Right forelimb (tissue), 1 donor: ENCODE results near the gene TOPBP1.
"Not testable (repeated sequence)": the region's sequence is repeated elsewhere in the genome, so short reads cannot be mapped to it uniquely, and the experiment has no call there.

Experiments
- DNase-seq: peaks from one replicate; pipeline ENCODE4 v3.0.0-alpha.2; 2018

TOPBP1 gene

DNA sequence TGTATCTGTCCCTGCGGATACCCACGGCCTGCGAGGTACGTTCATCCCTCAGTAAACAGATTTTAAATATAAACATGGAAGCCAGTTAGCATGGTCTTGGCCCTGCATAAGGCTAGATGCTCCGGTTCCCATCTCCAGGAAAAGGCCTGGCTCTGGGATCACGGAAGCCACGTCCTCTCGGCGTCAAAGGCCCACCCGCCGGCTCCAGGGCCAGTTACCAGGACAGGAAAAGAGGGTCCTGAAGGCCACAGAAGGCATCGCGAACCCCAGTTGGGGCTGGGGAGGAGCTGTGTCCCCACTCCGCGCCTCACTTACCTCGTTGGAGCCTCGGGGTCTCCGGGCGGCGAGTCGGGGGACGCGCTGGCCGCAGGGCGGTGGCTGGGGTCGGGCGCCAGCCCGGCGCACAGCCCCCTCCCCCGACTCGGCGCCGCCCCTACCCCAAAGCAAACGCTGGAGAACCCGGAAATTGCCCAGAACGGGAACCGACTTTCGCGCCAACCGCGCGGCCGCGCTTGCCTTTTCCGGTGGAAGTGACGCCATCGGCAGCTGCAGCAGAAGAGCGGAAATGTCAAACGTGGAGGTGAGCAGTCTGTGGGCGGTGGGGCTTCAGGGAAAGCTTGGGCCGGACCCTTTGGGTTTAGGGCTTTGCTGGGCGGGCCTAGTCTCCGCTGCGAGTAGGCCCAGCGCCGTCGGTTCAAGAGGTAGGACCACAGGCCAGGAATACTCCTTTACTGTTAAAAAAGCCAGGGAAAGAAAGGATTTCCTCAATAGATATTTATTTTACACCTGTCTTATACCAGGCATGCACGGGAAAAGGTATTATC is at the start of gene TOPBP1:
Gene TOPBP1 (minus strand): TSS at position 488 of the 824 bp plus-strand sequence. CDS start 814 bp downstream, outside the sequence.
- peak; percentile 90 for DNase-seq

- DNase-seq: no peak
Observed at GRCh38 chr3:133711013-133711412, 49.3 kb upstream of the TOPBP1 start.

DNA sequence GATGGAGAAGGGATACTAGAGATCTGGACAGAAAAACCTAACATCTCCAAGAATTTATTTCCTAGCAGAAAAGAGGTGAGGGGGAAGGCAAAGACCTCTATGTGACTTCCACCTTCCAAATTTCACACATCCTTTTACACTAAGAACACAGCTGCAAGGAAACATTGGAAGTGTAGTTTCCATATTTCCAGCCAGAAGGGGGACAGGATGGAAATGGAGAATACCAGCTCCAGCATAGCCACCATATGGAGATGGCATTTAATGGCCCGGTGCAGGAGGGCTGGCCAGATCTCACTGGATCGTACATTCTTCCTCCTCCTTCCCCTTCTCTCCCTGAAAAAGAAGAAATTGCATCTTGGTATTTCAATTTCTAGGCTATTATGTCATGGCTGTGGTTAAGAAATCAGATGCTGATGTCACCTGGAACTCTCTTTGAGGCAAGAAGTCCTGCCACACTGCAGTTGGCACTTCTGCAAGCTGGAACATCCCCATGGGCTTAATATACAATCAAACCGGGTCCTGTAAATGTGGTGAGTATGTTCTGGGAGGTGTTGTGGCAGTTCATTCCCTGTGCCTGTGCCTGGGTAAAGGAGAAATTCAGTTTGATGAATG is 47.5 kb upstream of the TOPBP1 start:
- no peak for DNase-seq

- no peak for DNase-seq
Observed at GRCh38 chr3:133706033-133706432, 44.3 kb upstream of the TOPBP1 start.

DNA sequence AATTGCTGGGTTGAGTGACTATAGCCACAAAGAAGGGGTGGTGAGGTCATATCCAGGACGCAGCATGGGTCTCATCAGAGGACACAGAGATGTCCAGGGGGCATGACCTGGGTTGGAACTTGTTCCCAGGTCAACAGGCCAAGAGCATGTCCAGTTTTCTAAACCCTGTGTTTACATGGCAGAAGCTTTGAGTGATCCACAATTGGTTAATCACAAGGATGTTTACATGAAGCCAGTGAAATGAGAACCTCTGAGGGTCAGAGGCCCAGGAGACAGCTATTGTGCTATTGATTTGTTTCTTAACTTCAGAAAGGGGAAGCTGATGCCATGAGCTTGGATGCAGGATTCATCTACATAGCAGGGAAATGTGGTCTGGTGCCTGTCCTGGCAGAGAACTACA is 42.2 kb upstream of the TOPBP1 start:
- no peak for DNase-seq

DNA sequence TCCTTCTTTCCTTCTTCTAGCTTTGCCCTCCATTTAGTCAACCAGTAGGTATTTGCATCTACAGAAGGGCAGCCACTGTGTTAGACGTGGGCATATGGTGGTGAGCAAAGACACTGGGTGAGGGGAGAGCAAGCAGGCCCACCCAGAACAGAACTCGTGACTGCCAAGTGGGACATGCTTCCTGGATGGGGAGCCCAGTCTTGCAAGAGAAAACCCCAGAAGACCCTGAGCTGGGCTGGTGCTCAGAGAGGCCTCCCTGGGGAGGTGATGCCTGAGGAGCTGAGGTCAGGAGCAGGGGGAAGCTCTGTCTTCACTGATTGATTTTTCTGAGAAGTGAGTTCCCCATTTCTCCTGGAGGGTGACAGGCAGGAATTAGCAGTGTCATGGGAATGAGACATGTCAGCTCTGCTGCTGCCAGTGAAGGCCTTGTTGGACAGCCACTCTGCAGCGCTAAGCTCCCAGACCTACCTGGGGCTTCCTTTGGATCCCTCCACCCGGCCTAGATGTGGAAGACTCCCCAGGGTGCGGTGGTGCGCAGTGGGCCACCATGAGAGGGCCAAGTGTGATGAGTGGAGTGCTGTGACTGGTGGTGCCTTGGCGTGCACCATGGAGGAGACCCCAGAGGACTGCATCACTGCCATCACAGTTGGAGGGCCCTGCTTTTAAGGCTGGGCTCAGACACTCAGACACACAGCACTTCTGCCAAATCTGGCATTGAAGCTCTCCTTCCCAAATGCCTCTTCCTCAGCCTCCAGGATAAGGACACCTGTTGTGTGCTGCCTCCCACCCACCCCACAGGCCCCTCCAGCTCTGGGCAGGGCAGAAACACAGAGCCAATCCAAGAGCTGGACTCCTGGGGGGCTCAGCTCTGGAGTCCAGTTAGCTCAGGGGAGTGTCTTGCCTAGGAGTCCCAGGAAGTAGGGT is 40.0 kb upstream of the TOPBP1 start:
- DNase-seq: no peak

- no peak for DNase-seq
Observed at GRCh38 chr3:133700351-133700750, 38.6 kb upstream of the TOPBP1 start.

GRCh38 chr3:133699903-133700302 is 38.2 kb upstream of the TOPBP1 start:
- no peak for DNase-seq

- no peak for DNase-seq
Observed at GRCh38 chr3:133699467-133699866, 37.7 kb upstream of the TOPBP1 start.

DNA sequence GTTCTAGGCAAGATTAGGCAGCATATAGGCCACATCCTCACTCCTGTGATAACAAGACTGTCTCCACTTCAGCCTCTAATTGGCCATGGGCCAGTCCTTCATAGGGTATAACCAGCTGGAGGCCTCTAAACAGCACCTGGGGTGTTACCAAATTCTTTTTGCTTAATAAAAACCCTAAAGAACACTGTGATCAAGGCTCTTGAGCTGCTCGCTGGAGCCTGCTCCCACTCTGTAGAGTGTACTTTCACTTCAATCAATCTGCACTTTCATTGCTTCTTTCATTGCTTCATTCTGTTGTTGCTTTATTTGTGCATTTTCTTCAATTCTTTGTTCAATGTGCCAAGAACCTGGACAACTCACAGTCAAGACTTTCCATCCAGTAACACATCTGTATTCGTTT is 36.2 kb upstream of the TOPBP1 start:
- DNase-seq: no peak

GRCh38 chr3:133695560-133696171 is 33.9 kb upstream of the TOPBP1 start:
- no peak for DNase-seq

- no peak for DNase-seq
Observed at GRCh38 chr3:133694288-133695268, 32.8 kb upstream of the TOPBP1 start.

DNA sequence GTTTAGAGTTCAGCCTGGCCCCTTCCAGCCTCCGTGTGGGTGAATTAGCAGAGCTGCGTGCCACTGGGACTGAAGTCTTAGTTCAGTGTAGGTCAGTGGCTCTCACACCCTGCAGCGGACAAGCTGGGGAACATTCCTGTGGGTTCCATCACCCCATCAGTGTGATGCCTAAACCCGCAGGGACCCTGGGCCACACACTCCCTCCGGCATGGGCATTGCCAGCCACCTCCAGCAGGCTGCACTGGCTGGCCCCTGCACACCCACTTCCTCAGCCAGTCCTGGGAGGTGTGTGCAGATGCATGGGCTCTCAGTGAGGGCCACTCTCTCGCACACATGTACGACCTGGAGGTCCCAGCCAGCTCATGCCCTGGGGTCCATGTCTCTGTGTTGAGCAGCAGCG is 32.1 kb upstream of the TOPBP1 start:
- DNase-seq: no peak

- DNase-seq: no peak
Observed at GRCh38 chr3:133692759-133693158, 31.0 kb upstream of the TOPBP1 start.

- no peak for DNase-seq
Observed at GRCh38 chr3:133691273-133692107, 29.7 kb upstream of the TOPBP1 start.

DNA sequence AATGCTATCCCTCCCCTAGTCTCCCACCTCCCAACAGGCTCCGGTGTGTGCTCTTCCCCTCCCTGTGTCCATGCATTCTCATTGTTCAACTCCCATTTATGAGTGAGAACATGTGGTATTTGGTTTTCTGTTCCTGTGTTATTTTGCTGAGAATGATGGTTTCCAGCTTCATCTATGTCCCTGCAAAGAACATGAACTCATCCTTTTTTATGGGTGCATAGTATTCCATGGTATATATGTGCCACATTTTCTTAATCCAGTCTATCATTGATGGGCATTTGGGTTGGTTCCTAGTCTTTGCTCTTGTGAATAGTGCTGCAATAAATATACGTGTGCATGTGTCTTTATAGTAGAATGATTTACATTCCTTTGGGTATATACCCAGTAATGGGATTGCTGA is 16.3 kb upstream of the TOPBP1 start:
- not testable (repeated sequence) for DNase-seq

- DNase-seq: no peak
Observed at GRCh38 chr3:133676336-133677118, 14.8 kb upstream of the TOPBP1 start.

DNA sequence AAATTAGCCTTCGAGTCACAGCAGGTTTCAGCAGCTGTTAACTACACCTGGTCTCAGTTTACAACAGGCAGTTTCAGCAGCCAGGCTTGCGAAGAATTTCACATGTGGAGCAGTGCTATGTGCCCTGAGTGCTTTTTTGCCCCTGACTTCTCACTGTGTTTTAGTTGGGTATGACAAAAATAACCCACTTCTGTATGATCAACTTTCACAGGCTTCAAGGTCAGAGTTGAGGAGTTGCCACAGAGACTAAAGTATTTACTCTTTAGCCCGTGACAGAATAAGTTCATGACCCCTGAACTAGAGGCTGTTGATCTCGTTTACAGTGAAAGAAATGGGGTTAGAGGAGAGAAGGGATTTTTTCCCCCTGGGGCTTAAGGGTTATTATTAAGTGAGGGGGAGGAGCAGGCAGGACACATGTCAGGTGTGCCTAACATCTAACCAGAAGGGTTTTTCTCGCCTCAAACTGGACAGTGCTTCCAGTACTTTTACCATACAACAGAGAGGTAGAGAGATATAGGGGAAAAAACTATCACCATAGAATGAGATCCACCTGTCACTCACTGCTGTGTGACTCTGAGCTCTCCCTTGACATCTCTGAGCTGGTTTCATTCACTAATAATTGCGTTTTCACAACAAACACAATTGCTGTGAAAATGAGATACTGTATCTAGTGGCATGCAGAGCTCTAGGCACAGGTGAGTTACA is 14.0 kb upstream of the TOPBP1 start:
- DNase-seq: no peak

DNA sequence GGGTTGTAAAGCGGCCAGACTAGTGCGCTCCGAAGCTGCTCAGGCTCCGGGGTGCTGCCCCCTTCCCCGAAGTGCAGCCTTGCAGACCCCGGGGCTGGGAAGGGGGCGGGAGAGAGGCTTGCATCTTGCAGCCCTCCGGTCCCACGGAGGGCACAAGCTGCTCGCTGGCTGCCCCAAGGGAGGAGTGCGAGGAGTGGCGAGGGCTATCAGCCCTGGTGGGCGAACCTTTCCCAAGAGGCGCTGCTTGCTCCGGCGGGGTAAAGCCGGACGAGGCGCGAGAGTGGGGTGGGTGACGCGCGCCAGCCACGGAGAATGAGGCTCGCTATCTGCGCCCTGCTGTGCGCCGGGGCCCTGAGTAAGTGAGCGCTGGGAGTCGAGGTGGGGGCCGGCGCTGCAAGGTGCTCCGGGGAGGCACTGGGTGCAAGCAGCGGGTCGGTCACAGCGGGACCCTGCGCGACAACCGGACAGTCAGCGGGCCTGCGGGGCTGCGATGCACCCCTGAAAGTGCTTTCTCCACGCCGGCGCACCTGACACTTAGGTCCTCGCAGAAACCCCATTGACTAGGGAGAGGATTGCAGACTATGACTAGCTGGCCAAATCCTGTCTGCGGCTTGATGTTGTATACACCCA is 12.7 kb upstream of the TOPBP1 start:
- DNase-seq: no peak
